ENCODE data around the gene DONSON. TPM values are rescaled to one million over a fixed set of nuclear protein-coding genes. Genes with fewer than 3 reads are reported as not detected.

The DONSON gene
- total RNA-seq, 3 donors from 2014 or later (not counting 1 experiment from before 2014, with no cell fraction given): 17.0 to 18.3 (median 17.3) TPM

GRCh38 chr21:33572350-33572749 is 16.1 kb downstream of the DONSON start:
- no peaks in the 10 kb centered on the region for H3K9me3 Mint-ChIP-seq
- no peaks in the 10 kb centered on the region for H3K27me3 ChIP-seq (ENCODE audit: control insufficient read depth, insufficient read depth, low read length)
- H3K36me3 ChIP-seq (ENCODE audit: control insufficient read depth, insufficient read depth, low read length): peaks cover 92% of the 10 kb centered on the region
- no peaks in the 10 kb centered on the region for H3K4me1 ChIP-seq (ENCODE audit: control insufficient read depth, insufficient read depth, low read length)
- WGBS (ENCODE audit: insufficient coverage): 96% methylated on average over 3 of the region's 3 CpGs
- DNase-seq: no peak
- H3K27ac Mint-ChIP-seq: peak overlapping the region; percentile 19 to 52
- TF ChIP-seq CTCF (IDR thresholded peaks at IDR 0.05): no peak
- H3K4me3 Mint-ChIP-seq: no peak overlapping the region
- H3K27me3 Mint-ChIP-seq (ENCODE audit: low read depth in 2 of 2): no peaks in the 10 kb centered on the region
- H3K4me1 Mint-ChIP-seq: peaks cover 17 to 19% of the 10 kb centered on the region in 2 donors
- H3K36me3 Mint-ChIP-seq: peaks cover 24% of the 10 kb centered on the region
- no peaks in the 10 kb centered on the region for H3K9me3 ChIP-seq (ENCODE audit: control insufficient read depth, insufficient read depth, low read length)
- no peak overlapping the region for H3K27ac ChIP-seq (ENCODE audit: low read length)
- intact Hi-C loops (cut with micrococcal nuclease): no loop called here
- no peak for ATAC-seq
- no peak overlapping the region for H3K4me3 ChIP-seq (ENCODE audit: low read length)

GRCh38 chr21:33569991-33570390 is 18.5 kb downstream of the DONSON start:
- Mint-ChIP-seq H3K9me3 (no peaks in the 10 kb centered on the region), H3K4me1 (peaks cover 11 to 19% of the 10 kb centered on the region in 2 donors), H3K27ac (peak overlapping the region; percentile 47 to 49), H3K4me3 (no peak overlapping the region), H3K27me3 (ENCODE audit: low read depth in 2 of 2) (no peaks in the 10 kb centered on the region), H3K36me3 (peaks cover 24% of the 10 kb centered on the region)
- intact Hi-C loops (cut with micrococcal nuclease): no loop called here
- TF ChIP-seq CTCF (IDR thresholded peaks at IDR 0.05): no peak
- Histone ChIP-seq H3K4me1 (ENCODE audit: control insufficient read depth, insufficient read depth, low read length) (no peaks in the 10 kb centered on the region), H3K36me3 (ENCODE audit: control insufficient read depth, insufficient read depth, low read length) (peaks cover 85% of the 10 kb centered on the region), H3K27me3 (ENCODE audit: control insufficient read depth, insufficient read depth, low read length) (no peaks in the 10 kb centered on the region), H3K9me3 (ENCODE audit: control insufficient read depth, insufficient read depth, low read length) (no peaks in the 10 kb centered on the region), H3K27ac (ENCODE audit: low read length) (no peak overlapping the region), H3K4me3 (ENCODE audit: low read length) (no peak overlapping the region)
- WGBS (ENCODE audit: insufficient coverage): 95% methylated on average over 5 of the region's 5 CpGs
- ATAC-seq (no peak), DNase-seq (no peak)

- intact Hi-C loops (cut with micrococcal nuclease): no loop called here
- no peak for TF ChIP-seq CTCF (IDR thresholded peaks at IDR 0.05)
- H3K9me3 ChIP-seq (ENCODE audit: control insufficient read depth, insufficient read depth, low read length): no peaks in the 10 kb centered on the region
- peaks cover 20% of the 10 kb centered on the region for H3K36me3 Mint-ChIP-seq
- no peak overlapping the region for H3K4me3 Mint-ChIP-seq
- H3K36me3 ChIP-seq (ENCODE audit: control insufficient read depth, insufficient read depth, low read length): peaks cover 78% of the 10 kb centered on the region
- H3K4me1 ChIP-seq (ENCODE audit: control insufficient read depth, insufficient read depth, low read length): no peaks in the 10 kb centered on the region
- no peaks in the 10 kb centered on the region for H3K9me3 Mint-ChIP-seq
- DNase-seq (no peak), ATAC-seq (no peak)
- H3K4me3 ChIP-seq (ENCODE audit: low read length): no peak overlapping the region
- no peak overlapping the region for H3K27ac ChIP-seq (ENCODE audit: low read length)
- H3K4me1 Mint-ChIP-seq: peaks cover 19 to 27% of the 10 kb centered on the region in 2 donors
- H3K27ac Mint-ChIP-seq: peak overlapping the region; percentile 22 to 36
- 100% methylated on average over 2 of the region's 2 CpGs for WGBS (ENCODE audit: insufficient coverage)
- H3K27me3 Mint-ChIP-seq (ENCODE audit: low read depth in 2 of 2): no peaks in the 10 kb centered on the region
- H3K27me3 ChIP-seq (ENCODE audit: control insufficient read depth, insufficient read depth, low read length): no peaks in the 10 kb centered on the region
Observed at GRCh38 chr21:33568448-33568847, 20.0 kb downstream of the DONSON start.

- no peak overlapping the region for H3K27ac ChIP-seq (ENCODE audit: low read length)
- DNase-seq (no peak), ATAC-seq (no peak)
- peak overlapping the region; percentile 22 to 36 for H3K27ac Mint-ChIP-seq
- no peaks in the 10 kb centered on the region for H3K27me3 Mint-ChIP-seq (ENCODE audit: low read depth in 2 of 2)
- H3K9me3 ChIP-seq (ENCODE audit: control insufficient read depth, insufficient read depth, low read length): no peaks in the 10 kb centered on the region
- peaks cover 25 to 29% of the 10 kb centered on the region in 2 donors for H3K4me1 Mint-ChIP-seq
- peaks cover 76% of the 10 kb centered on the region for H3K36me3 ChIP-seq (ENCODE audit: control insufficient read depth, insufficient read depth, low read length)
- no peak overlapping the region for H3K4me3 ChIP-seq (ENCODE audit: low read length)
- TF ChIP-seq CTCF (IDR thresholded peaks at IDR 0.05): no peak
- 89% methylated on average over 6 of the region's 6 CpGs for WGBS (ENCODE audit: insufficient coverage)
- H3K4me3 Mint-ChIP-seq: no peak overlapping the region
- H3K9me3 Mint-ChIP-seq: no peaks in the 10 kb centered on the region
- intact Hi-C loops (cut with micrococcal nuclease): no loop called here
- no peaks in the 10 kb centered on the region for H3K4me1 ChIP-seq (ENCODE audit: control insufficient read depth, insufficient read depth, low read length)
- H3K36me3 Mint-ChIP-seq: peaks cover 20% of the 10 kb centered on the region
- H3K27me3 ChIP-seq (ENCODE audit: control insufficient read depth, insufficient read depth, low read length): no peaks in the 10 kb centered on the region
Observed at GRCh38 chr21:33567914-33568313, 20.6 kb downstream of the DONSON start.

All from natural killer cell (primary cell).